ENCODE measurements around the gene ARPIN. TPM values are rescaled to one million over a fixed set of nuclear protein-coding genes. Genes with fewer than 3 reads are reported as not detected.
"Not testable (repeated sequence)": the region's sequence is repeated elsewhere in the genome, so short reads cannot be mapped to it uniquely, and the experiment has no call there.

ARPIN gene
- under 1 TPM; 0.11 to 0.26 TPM for total RNA-seq
- not detected for polyA plus RNA-seq

GRCh38 chr15:89912674-89913396, at the start of gene ARPIN:
TSS of gene ARPIN (minus strand) at chr15:89912952. CDS start at chr15:89912835, 117 bp downstream.
- Mint-ChIP-seq H3K36me3 (no peaks in the 10 kb centered on the region), H3K4me1 (peaks cover 0 to 5% (median 1%) of the 10 kb centered on the region in 4 donors), H3K27ac (no peak within 1 kb of the TSS), H3K27me3 (peaks cover 30 to 39% of the 10 kb centered on the region in 2 donors), H3K9me3 (no peaks in the 10 kb centered on the region), H3K4me3 (peak within 1 kb of the TSS in 5 of 8 donors; percentile 12 to 60 (median 46))
- H3K9me3 ChIP-seq (ENCODE audit: control insufficient read depth in 1 of 2, low read length in 2 of 2), result no peaks in the 10 kb centered on the region
- no peak within 1 kb of the TSS for H3K4me3 ChIP-seq (ENCODE audit: low read length in 2 of 2)
- intact Hi-C loops (cut with micrococcal nuclease), result no loop called here
- ChIA-PET POLR2A (ENCODE audit: partially characterized antibody) (no interaction called here), CTCF (ENCODE audit: partially characterized antibody) (no interaction called here)
- H3K27ac ChIP-seq (ENCODE audit: low read depth, low read length), result no peak within 1 kb of the TSS
- peaks cover 4% of the 10 kb centered on the region for H3K4me1 ChIP-seq (ENCODE audit: insufficient read depth, low read length)
- peaks cover 8% of the 10 kb centered on the region for H3K27me3 ChIP-seq (ENCODE audit: insufficient read depth, low read length)
- no peak for DNase-seq
- no peaks in the 10 kb centered on the region for H3K36me3 ChIP-seq (ENCODE audit: insufficient read depth, low read length)

- H3K9me3 Mint-ChIP-seq, result peaks cover 0 to 4% (median 0%) of the 10 kb centered on the region in 8 donors
- POLR2A ChIA-PET (ENCODE audit: partially characterized antibody), result no interaction called here
Observed at GRCh38 chr15:89958107-89958805, 45.5 kb upstream of the ARPIN start.

GRCh38 chr15:89955449-89955998, 42.8 kb upstream of the ARPIN start:
- CTCF ChIA-PET (ENCODE audit: partially characterized antibody); H3K36me3 ChIP-seq (ENCODE audit: insufficient read depth, low read length); H3K27ac Mint-ChIP-seq; H3K27ac ChIP-seq (ENCODE audit: low read depth, low read length); H3K4me3 Mint-ChIP-seq; H3K9me3 Mint-ChIP-seq; intact Hi-C loops (cut with micrococcal nuclease); H3K36me3 Mint-ChIP-seq; H3K27me3 ChIP-seq (ENCODE audit: insufficient read depth, low read length); H3K4me1 Mint-ChIP-seq; H3K27me3 Mint-ChIP-seq; DNase-seq; H3K4me1 ChIP-seq (ENCODE audit: insufficient read depth, low read length); POLR2A ChIA-PET (ENCODE audit: partially characterized antibody); H3K9me3 ChIP-seq (ENCODE audit: control insufficient read depth in 1 of 2, low read length in 2 of 2); H3K4me3 ChIP-seq (ENCODE audit: low read length in 2 of 2): not testable (repeated sequence)

More at GRCh38 chr15:89958107-89958805, 45.5 kb upstream of the ARPIN start:
- H3K4me1 Mint-ChIP-seq, result no peaks in the 10 kb centered on the region
- H3K9me3 ChIP-seq (ENCODE audit: control insufficient read depth in 1 of 2, low read length in 2 of 2), result no peaks in the 10 kb centered on the region
- no peak overlapping the region for H3K4me3 ChIP-seq (ENCODE audit: low read length in 2 of 2)
- peaks cover 0 to 2% of the 10 kb centered on the region in 2 donors for H3K27me3 Mint-ChIP-seq
- H3K27me3 ChIP-seq (ENCODE audit: insufficient read depth, low read length), result no peaks in the 10 kb centered on the region
- no peak overlapping the region for H3K27ac ChIP-seq (ENCODE audit: low read depth, low read length)
- H3K36me3 ChIP-seq (ENCODE audit: insufficient read depth, low read length), result no peaks in the 10 kb centered on the region
- no peak overlapping the region for H3K4me3 Mint-ChIP-seq
- no peak for DNase-seq
- intact Hi-C loops (cut with micrococcal nuclease), result no loop called here
- no peaks in the 10 kb centered on the region for H3K36me3 Mint-ChIP-seq
- no peaks in the 10 kb centered on the region for H3K4me1 ChIP-seq (ENCODE audit: insufficient read depth, low read length)
- no peak overlapping the region for H3K27ac Mint-ChIP-seq
- CTCF ChIA-PET (ENCODE audit: partially characterized antibody), result no interaction called here

GRCh38 chr15:89954541-89954940, 41.8 kb upstream of the ARPIN start:
- CTCF ChIA-PET (ENCODE audit: partially characterized antibody), result no interaction called here
- H3K4me3 Mint-ChIP-seq, result no peak overlapping the region
- peaks cover 0 to 4% (median 0%) of the 10 kb centered on the region in 8 donors for H3K9me3 Mint-ChIP-seq
- Histone ChIP-seq H3K4me3 (ENCODE audit: low read length in 2 of 2) (no peak overlapping the region), H3K9me3 (ENCODE audit: control insufficient read depth in 1 of 2, low read length in 2 of 2) (no peaks in the 10 kb centered on the region), H3K27me3 (ENCODE audit: insufficient read depth, low read length) (no peaks in the 10 kb centered on the region), H3K36me3 (ENCODE audit: insufficient read depth, low read length) (no peaks in the 10 kb centered on the region), H3K27ac (ENCODE audit: low read depth, low read length) (no peak overlapping the region), H3K4me1 (ENCODE audit: insufficient read depth, low read length) (no peaks in the 10 kb centered on the region)
- no peak for DNase-seq
- no peak overlapping the region for H3K27ac Mint-ChIP-seq
- H3K36me3 Mint-ChIP-seq, result no peaks in the 10 kb centered on the region
- intact Hi-C loops (cut with micrococcal nuclease), result no loop called here
- POLR2A ChIA-PET (ENCODE audit: partially characterized antibody), result no interaction called here
- H3K27me3 Mint-ChIP-seq, result peaks cover 1 to 2% of the 10 kb centered on the region in 2 donors
- peaks cover 0 to 2% (median under 1%) of the 10 kb centered on the region in 4 donors for H3K4me1 Mint-ChIP-seq

GRCh38 chr15:89948796-89949195, 36.0 kb upstream of the ARPIN start:
- no peaks in the 10 kb centered on the region for H3K4me1 ChIP-seq (ENCODE audit: insufficient read depth, low read length)
- H3K9me3 ChIP-seq (ENCODE audit: control insufficient read depth in 1 of 2, low read length in 2 of 2), result no peaks in the 10 kb centered on the region
- no peak for DNase-seq
- intact Hi-C loops (cut with micrococcal nuclease), result no loop called here
- Mint-ChIP-seq H3K4me1 (peaks cover 0 to 2% (median under 1%) of the 10 kb centered on the region in 4 donors), H3K27me3 (peaks cover 1% of the 10 kb centered on the region in 2 donors), H3K27ac (peak overlapping the region in 1 of 7 donors; percentile 9), H3K9me3 (peaks cover 0 to 3% (median 0%) of the 10 kb centered on the region in 8 donors), H3K4me3 (no peak overlapping the region), H3K36me3 (no peaks in the 10 kb centered on the region)
- no peaks in the 10 kb centered on the region for H3K36me3 ChIP-seq (ENCODE audit: insufficient read depth, low read length)
- POLR2A ChIA-PET (ENCODE audit: partially characterized antibody), result no interaction called here
- H3K27ac ChIP-seq (ENCODE audit: low read depth, low read length), result no peak overlapping the region
- no peaks in the 10 kb centered on the region for H3K27me3 ChIP-seq (ENCODE audit: insufficient read depth, low read length)
- CTCF ChIA-PET (ENCODE audit: partially characterized antibody), result no interaction called here
- no peak overlapping the region for H3K4me3 ChIP-seq (ENCODE audit: low read length in 2 of 2)

GRCh38 chr15:89947385-89947784, 34.6 kb upstream of the ARPIN start:
- intact Hi-C loops (cut with micrococcal nuclease), result no loop called here
- Mint-ChIP-seq H3K9me3 (peaks cover 0 to 3% (median 0%) of the 10 kb centered on the region in 8 donors), H3K36me3 (no peaks in the 10 kb centered on the region), H3K4me3 (no peak overlapping the region), H3K27me3 (peaks cover 0 to 1% of the 10 kb centered on the region in 2 donors), H3K4me1 (peaks cover 0 to 2% (median under 1%) of the 10 kb centered on the region in 4 donors), H3K27ac (no peak overlapping the region)
- DNase-seq, result no peak
- Histone ChIP-seq H3K4me1 (ENCODE audit: insufficient read depth, low read length) (no peaks in the 10 kb centered on the region), H3K27ac (ENCODE audit: low read depth, low read length) (no peak overlapping the region), H3K36me3 (ENCODE audit: insufficient read depth, low read length) (no peaks in the 10 kb centered on the region), H3K4me3 (ENCODE audit: low read length in 2 of 2) (no peak overlapping the region), H3K9me3 (ENCODE audit: control insufficient read depth in 1 of 2, low read length in 2 of 2) (no peaks in the 10 kb centered on the region), H3K27me3 (ENCODE audit: insufficient read depth, low read length) (no peaks in the 10 kb centered on the region)
- POLR2A ChIA-PET (ENCODE audit: partially characterized antibody), result no interaction called here
- CTCF ChIA-PET (ENCODE audit: partially characterized antibody), result interaction anchor here (1.0 kb wide), 1 partner anchor 124 kb away, joined by 4 read pairs; no protein-coding TSS in a partner anchor

- Histone ChIP-seq H3K9me3 (ENCODE audit: control insufficient read depth in 1 of 2, low read length in 2 of 2) (no peaks in the 10 kb centered on the region), H3K27ac (ENCODE audit: low read depth, low read length) (no peak overlapping the region), H3K4me1 (ENCODE audit: insufficient read depth, low read length) (no peaks in the 10 kb centered on the region), H3K36me3 (ENCODE audit: insufficient read depth, low read length) (no peaks in the 10 kb centered on the region), H3K27me3 (ENCODE audit: insufficient read depth, low read length) (no peaks in the 10 kb centered on the region), H3K4me3 (ENCODE audit: low read length in 2 of 2) (no peak overlapping the region)
- peaks cover 0 to 2% (median under 1%) of the 10 kb centered on the region in 4 donors for H3K4me1 Mint-ChIP-seq
- ChIA-PET CTCF (ENCODE audit: partially characterized antibody) (interaction anchor here (1.0 kb wide), 1 partner anchor 125 kb away, joined by 4 read pairs; no protein-coding TSS in a partner anchor), POLR2A (ENCODE audit: partially characterized antibody) (no interaction called here)
- H3K9me3 Mint-ChIP-seq, result peaks cover 0 to 3% (median 0%) of the 10 kb centered on the region in 8 donors
- no peak for DNase-seq
- H3K36me3 Mint-ChIP-seq, result no peaks in the 10 kb centered on the region
- H3K27ac Mint-ChIP-seq, result peak overlapping the region in 1 of 7 donors; percentile 61
- peaks cover 0 to 1% of the 10 kb centered on the region in 2 donors for H3K27me3 Mint-ChIP-seq
- H3K4me3 Mint-ChIP-seq, result no peak overlapping the region
- intact Hi-C loops (cut with micrococcal nuclease), result no loop called here
Observed at GRCh38 chr15:89946681-89947299, 34.0 kb upstream of the ARPIN start.

All from CD4-positive, alpha-beta memory T cell (primary cell).